ENCODE data around the gene ZNF644. TPM values are rescaled to one million over a fixed set of nuclear protein-coding genes. Genes with fewer than 3 reads are reported as not detected.
"Not testable (repeated sequence)": the region's sequence is repeated elsewhere in the genome, so short reads cannot be mapped to it uniquely, and the experiment has no call there.

Gene ZNF644
- total RNA-seq, 1 donor from 2014 or later = 77.9 TPM

DNA sequence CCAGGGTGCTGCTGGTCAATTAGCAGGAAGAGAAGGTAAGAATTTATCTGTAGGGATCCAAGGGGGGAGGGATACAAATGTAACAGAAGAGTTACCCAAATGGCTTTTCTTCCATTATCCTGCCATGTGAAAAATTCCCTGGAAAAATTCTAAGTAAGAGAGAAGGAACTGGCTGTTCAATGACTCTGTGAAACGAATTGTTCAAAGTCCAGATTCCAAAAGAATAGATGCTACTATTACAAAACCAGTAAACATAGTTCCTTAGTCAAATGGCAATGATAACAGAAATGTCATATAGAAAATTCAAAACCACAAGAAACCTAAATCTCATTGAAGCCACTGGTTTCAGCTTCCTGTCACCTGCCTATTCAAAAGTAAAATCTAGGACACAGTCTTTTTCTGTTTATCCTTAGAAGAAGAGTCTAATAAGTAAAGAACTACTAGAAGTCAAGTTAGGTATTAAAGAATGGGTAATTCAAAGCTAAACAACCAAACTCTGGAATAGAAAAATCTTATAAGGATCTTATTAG lies 102.6 kb downstream of the ZNF644 start:
- H3K27ac Mint-ChIP-seq = no peak overlapping the region
- no peaks in the 10 kb centered on the region for H3K9me3 Mint-ChIP-seq
- H3K4me1 Mint-ChIP-seq = peaks cover 10% of the 10 kb centered on the region
- H3K27me3 Mint-ChIP-seq (ENCODE audit: low read depth) = no peaks in the 10 kb centered on the region
- peaks cover 6% of the 10 kb centered on the region for H3K36me3 Mint-ChIP-seq
- no peak overlapping the region for H3K4me3 Mint-ChIP-seq
- no peak for DNase-seq (ENCODE audit: low spot score in 2 of 2, unreplicated experiment in 2 of 2)
- TF ChIP-seq, protein P1, sequence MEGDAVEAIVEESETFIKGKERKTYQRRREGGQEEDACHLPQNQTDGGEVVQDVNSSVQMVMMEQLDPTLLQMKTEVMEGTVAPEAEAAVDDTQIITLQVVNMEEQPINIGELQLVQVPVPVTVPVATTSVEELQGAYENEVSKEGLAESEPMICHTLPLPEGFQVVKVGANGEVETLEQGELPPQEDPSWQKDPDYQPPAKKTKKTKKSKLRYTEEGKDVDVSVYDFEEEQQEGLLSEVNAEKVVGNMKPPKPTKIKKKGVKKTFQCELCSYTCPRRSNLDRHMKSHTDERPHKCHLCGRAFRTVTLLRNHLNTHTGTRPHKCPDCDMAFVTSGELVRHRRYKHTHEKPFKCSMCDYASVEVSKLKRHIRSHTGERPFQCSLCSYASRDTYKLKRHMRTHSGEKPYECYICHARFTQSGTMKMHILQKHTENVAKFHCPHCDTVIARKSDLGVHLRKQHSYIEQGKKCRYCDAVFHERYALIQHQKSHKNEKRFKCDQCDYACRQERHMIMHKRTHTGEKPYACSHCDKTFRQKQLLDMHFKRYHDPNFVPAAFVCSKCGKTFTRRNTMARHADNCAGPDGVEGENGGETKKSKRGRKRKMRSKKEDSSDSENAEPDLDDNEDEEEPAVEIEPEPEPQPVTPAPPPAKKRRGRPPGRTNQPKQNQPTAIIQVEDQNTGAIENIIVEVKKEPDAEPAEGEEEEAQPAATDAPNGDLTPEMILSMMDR (IDR thresholded peaks at IDR 0.05; ENCODE audit: unreplicated experiment) = no peak

DNA sequence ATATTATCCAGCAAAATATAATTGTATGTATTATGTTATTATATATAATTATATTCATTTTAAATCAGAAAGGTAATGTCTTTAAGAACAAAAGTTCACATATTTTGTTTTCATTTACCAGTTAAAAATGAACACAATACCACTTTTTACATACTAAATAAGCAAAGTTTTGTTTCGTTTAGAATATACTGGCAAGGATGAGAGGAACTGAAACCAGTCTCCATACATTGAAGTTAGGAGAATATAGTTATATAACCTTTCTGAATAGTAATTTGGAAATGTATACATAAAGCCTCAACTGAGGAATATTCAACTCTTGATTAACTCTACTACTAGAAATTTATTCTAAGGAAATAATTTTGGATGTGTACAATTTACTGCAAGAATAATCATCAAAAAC lies 110.5 kb downstream of the ZNF644 start:
- Mint-ChIP-seq H3K36me3 (peaks cover 28% of the 10 kb centered on the region), H3K27ac (no peak overlapping the region), H3K9me3 (peaks cover 12% of the 10 kb centered on the region), H3K4me1 (no peaks in the 10 kb centered on the region), H3K27me3 (ENCODE audit: low read depth) (no peaks in the 10 kb centered on the region), H3K4me3 (no peak overlapping the region)
- TF ChIP-seq, protein P1 (IDR thresholded peaks at IDR 0.05; ENCODE audit: unreplicated experiment) = no peak
- DNase-seq (ENCODE audit: low spot score in 2 of 2, unreplicated experiment in 2 of 2) = no peak

DNA sequence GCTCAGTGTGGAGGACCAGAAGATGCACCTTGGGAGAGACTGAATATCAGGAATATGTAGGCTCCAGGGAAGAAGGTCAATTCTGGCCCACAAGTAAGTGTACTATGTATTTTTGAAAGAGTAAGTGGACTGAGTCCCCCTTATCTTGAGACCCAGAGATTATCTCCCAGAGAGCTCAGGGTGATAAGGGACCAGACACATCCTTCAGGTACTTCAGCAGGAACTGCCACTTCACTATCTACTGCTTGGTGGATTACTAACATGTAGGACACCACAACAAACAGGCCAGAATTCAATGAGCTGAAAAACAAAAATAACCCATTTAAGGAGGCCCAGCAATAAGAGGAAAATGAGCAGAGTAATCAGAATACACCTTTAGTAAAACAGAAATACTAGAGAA lies 119.2 kb downstream of the ZNF644 start:
- peaks cover 29% of the 10 kb centered on the region for H3K36me3 Mint-ChIP-seq
- H3K4me1 Mint-ChIP-seq = no peaks in the 10 kb centered on the region
- DNase-seq (ENCODE audit: low spot score in 2 of 2, unreplicated experiment in 2 of 2) = no peak
- H3K27ac Mint-ChIP-seq = no peak overlapping the region
- H3K9me3 Mint-ChIP-seq = peaks cover under 1% of the 10 kb centered on the region
- H3K27me3 Mint-ChIP-seq (ENCODE audit: low read depth) = no peaks in the 10 kb centered on the region
- TF ChIP-seq, protein P1 (IDR thresholded peaks at IDR 0.05; ENCODE audit: unreplicated experiment) = no peak
- no peak overlapping the region for H3K4me3 Mint-ChIP-seq

DNA sequence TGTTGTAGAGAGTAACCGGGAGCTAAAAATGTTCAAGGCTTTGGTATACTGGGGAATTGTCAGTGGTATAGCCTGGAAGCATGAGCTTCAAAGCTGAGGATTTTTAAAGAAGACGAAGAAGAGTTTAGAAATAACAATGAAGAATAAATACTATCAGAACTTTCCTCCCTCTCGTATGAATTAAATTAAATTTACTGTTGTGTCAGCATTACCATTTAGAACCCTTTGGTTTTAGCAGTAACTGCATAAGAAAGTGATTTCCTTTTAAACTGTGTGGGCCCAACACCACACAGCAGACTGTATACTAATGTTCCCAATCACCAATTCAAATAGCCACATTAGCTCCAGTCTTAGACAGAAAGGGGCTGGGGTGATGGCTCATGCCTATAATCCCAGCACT lies 122.6 kb downstream of the ZNF644 start:
- no peaks in the 10 kb centered on the region for H3K4me1 Mint-ChIP-seq
- H3K9me3 Mint-ChIP-seq = no peaks in the 10 kb centered on the region
- no peak overlapping the region for H3K27ac Mint-ChIP-seq
- DNase-seq (ENCODE audit: low spot score in 2 of 2, unreplicated experiment in 2 of 2) = no peak
- TF ChIP-seq, protein P1 (IDR thresholded peaks at IDR 0.05; ENCODE audit: unreplicated experiment) = no peak
- H3K36me3 Mint-ChIP-seq = peaks cover 39% of the 10 kb centered on the region
- H3K27me3 Mint-ChIP-seq (ENCODE audit: low read depth) = no peaks in the 10 kb centered on the region
- no peak overlapping the region for H3K4me3 Mint-ChIP-seq

DNA sequence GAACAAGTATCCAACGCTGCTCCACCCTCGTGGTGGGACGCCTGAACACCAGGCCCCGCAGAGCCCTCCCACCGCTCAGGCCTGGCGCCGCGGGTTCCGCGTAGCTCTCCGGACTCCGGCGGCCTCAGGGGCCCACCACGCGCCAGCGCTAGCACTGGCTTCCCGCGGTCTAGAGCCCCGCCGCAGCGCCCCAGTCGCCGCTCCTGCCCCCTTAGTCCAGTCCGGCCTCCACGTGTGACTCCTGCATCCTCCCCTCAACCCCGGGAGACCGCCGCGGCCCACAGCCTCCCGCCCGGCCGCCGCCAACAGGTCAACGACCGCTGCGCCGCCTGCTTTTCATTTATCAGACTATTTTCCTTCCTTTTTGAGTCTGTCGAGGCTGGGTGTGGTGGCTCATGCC lies 128.2 kb downstream of the ZNF644 start:
- not testable (repeated sequence) for H3K4me3 Mint-ChIP-seq; H3K27me3 Mint-ChIP-seq (ENCODE audit: low read depth); H3K27ac Mint-ChIP-seq; H3K4me1 Mint-ChIP-seq; DNase-seq (ENCODE audit: low spot score in 2 of 2, unreplicated experiment in 2 of 2)
- Mint-ChIP-seq H3K36me3 (peaks cover 32% of the 10 kb centered on the region), H3K9me3 (peaks cover 19% of the 10 kb centered on the region)

DNA sequence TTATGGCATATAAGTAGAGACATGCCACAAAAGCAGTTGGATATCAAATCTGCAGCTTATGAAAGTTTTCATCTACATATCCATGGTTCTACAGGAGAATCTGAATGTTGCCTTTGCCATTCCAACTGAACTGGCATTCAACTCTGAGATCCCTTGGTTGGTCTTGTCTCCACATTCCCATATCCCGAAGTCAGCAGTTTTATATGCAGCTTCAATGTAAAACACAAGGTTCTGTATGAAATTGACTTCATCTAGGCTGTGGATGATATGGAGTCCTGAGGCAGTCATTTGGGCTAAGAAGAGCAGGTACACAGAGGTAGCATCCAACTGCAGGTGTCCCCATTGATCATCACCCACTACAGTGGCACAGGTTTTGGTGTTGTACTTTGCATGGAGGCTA lies 129.0 kb downstream of the ZNF644 start:
- DNase-seq (ENCODE audit: low spot score in 2 of 2, unreplicated experiment in 2 of 2); H3K27ac Mint-ChIP-seq; H3K27me3 Mint-ChIP-seq (ENCODE audit: low read depth); H3K4me3 Mint-ChIP-seq; H3K4me1 Mint-ChIP-seq: not testable (repeated sequence)
- Mint-ChIP-seq H3K9me3 (peaks cover 19% of the 10 kb centered on the region), H3K36me3 (peaks cover 31% of the 10 kb centered on the region)

DNA sequence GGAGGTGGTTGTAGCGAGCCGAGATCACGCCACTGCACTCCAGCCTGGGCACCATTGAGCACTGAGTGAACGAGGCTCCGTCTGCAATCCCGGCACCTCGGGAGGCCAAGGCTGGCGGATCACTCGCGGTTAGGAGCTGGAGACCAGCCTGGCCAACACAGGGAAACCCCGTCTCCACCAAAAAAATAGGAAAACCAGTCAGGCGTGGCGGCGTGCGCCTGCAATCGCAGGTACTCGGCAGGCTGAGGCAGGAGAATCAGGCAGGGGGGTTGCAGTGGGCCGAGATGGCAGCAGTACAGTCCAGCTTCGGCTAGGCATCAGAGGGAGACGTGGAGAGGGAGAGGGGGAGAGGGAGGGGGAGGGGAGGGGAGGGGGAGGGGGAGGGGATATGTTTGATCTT lies 129.6 kb downstream of the ZNF644 start:
- not testable (repeated sequence) for H3K27me3 Mint-ChIP-seq (ENCODE audit: low read depth); H3K4me3 Mint-ChIP-seq; H3K27ac Mint-ChIP-seq; H3K4me1 Mint-ChIP-seq; DNase-seq (ENCODE audit: low spot score in 2 of 2, unreplicated experiment in 2 of 2)
- peaks cover 19% of the 10 kb centered on the region for H3K9me3 Mint-ChIP-seq
- peaks cover 30% of the 10 kb centered on the region for H3K36me3 Mint-ChIP-seq

DNA sequence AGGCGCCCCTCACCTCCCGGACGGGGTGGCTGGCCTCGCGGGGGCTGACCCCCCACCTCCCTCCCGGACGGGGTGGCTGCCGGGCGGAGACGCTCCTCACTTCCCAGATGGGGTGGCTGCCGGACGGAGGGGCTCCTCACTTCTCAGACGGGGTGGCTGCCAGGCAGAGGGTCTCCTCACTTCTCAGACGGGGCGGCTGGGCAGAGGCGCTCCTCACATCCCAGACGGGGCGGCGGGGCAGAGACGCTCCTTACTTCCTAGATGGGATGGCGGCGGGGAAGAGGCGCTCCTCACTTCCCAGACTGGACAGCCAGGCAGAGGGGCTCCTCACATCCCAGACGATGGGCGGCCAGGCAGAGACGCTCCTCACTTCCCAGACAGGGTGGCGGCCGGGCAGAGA lies 130.1 kb downstream of the ZNF644 start:
- not testable (repeated sequence) for H3K27me3 Mint-ChIP-seq (ENCODE audit: low read depth); H3K4me1 Mint-ChIP-seq; DNase-seq (ENCODE audit: low spot score in 2 of 2, unreplicated experiment in 2 of 2); H3K27ac Mint-ChIP-seq; H3K4me3 Mint-ChIP-seq
- peaks cover 27% of the 10 kb centered on the region for H3K36me3 Mint-ChIP-seq
- H3K9me3 Mint-ChIP-seq = peaks cover 23% of the 10 kb centered on the region

Data from mesothelial cell of epicardium (in vitro differentiated cells).